Tongue (tissue), 3 donors: ENCODE measurements around the gene SCN1A. TPM values are rescaled to one million over a fixed set of nuclear protein-coding genes. Genes with fewer than 3 reads are reported as not detected.

ENCODE experiments used
- DNase-seq: peaks from one replicate; pipeline ENCODE4 v3.0.0-alpha.2; 2015
- small RNA-seq: library from RNA; depleted of rRNA; stranded (forward); fragments of <200 nt; gene quantifications from one replicate; pipeline ENCODE3, GENCODE V24; 2014; ENCODE audit warnings: low replicate concordance
- total RNA-seq: library from RNA; depleted of rRNA; stranded (reverse); fragments of >200 nt; gene quantifications from one replicate; pipeline ENCODE4 v1.2.3, GENCODE V29; 2014

The SCN1A gene
- total RNA-seq, 1 donor from 2014 or later, result 0.10 TPM

DNA sequence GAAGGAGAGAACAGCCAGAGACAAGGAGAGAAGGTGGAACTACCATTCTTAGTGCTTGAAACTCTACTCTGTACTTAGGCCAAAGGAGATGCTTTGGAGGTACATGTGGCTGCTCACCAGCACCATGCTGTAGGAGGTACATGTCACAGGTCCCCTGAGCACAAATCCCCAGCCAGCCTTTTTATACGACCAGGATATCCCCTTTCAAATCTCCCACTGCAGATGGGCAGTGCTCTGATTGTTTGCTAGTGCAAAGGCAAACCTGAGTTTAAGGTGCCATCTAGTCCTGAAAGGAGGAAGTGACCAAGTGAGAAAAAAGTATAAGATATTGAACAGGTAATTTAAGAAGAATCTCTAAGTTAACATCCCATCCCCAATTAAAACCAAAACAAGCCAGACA lies 157.2 kb downstream of the SCN1A start:
- no peak for DNase-seq

DNA sequence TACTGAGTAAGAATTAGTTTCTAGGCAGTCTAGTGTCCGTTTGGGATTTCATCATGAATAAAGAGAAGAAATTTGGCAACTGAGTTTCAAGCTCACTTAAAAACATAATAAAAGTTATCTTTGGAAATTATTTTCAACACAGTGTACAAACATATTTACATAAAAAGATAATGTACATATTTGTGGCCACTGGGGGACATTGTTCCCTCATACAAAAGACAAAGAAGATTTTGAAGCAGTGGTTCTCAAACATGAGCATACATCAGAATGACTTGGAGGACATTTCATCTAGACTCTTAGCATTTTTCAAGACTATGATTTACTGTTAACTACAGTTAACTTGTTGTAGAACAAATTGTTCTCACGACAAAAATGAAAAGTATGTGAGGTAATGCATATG lies 158.6 kb downstream of the SCN1A start:
- no peak for DNase-seq

DNA sequence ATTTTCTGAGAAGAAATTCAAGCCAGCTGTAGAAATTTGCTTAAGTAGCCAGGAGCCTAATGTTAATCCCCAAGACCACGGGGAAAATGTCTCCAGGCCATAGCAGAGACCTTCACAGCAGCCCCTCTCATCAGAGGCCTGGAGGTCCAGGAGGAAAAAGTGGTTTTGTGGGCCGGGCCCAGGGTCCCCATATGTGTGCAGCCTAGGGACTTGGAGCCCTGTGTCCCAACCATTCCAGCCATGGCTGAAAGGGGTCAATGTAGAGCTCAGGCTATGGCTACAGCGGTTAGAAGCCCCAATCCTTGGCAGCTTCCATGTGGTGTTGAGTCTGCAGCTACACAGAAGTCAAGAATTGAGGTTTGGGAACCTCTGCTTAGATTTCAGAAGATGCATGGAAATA lies 160.1 kb downstream of the SCN1A start:
- no peak for DNase-seq

DNA sequence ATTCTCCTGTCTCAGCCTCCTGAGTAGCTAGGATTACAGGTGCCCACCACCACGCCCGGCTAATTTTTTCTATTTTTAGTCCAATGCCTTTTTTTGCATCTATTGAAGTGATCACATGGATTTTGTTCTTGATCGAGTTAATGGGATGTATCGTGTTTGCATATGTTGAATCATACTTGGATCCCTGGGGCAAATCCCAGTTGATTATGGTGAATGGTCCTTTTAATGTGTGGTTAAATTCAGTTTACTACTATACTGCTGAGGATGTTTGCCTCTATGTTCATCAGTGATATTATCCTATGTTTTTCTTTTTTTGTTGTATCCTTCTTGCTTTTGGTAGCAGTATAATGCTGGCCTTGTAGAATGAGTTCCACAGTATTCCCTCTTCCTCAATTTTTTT lies 166.0 kb downstream of the SCN1A start:
- no peak for DNase-seq

DNA sequence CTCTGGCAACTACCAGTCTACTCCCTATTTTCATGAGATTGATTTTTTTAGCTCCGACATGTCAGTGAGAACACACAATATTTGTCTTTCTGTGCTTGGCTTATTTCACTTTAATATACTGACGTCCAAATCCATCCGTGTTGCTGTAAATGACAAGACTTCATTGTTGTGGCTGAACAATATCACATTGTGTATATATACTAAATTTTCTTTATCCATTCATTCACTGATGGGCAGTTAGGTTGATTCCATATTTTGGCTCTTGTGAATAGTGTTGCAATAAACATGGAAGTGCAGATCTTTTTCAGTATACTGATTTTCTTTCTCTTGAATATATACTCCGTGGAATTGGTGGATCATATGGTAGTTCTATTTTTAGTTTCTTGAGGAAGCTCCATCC lies 168.4 kb downstream of the SCN1A start:
- no peak for DNase-seq

DNA sequence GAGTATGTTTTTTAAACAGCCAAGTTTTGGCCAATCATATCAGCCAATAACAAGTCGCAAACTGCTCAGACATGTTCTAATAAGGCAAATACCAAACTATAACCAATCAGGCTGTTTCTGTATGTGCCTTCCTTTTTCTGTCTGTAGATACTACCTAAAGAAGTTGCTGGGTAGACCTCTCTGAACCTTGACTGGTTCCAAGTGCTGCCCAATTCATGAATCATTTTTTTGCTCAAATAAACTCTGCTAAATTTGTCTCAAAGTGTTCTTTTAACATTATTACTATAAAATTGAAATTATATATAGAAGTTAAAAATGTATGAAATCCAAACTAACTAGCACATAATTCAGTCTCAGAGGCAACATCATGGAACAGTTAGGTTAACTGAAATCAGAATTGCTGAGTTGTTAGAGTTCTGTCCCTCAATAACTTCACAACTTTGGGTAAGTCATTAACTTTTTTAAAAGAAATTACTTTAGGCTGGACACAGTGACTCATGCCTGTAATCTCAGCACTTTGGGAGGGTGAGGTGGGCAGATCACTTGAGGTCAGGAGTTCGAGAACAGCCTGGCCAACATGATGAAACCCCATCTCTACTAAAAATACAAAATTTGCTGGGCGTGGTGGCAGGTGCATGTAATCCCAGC lies 169.4 kb downstream of the SCN1A start:
- no peak for DNase-seq

DNA sequence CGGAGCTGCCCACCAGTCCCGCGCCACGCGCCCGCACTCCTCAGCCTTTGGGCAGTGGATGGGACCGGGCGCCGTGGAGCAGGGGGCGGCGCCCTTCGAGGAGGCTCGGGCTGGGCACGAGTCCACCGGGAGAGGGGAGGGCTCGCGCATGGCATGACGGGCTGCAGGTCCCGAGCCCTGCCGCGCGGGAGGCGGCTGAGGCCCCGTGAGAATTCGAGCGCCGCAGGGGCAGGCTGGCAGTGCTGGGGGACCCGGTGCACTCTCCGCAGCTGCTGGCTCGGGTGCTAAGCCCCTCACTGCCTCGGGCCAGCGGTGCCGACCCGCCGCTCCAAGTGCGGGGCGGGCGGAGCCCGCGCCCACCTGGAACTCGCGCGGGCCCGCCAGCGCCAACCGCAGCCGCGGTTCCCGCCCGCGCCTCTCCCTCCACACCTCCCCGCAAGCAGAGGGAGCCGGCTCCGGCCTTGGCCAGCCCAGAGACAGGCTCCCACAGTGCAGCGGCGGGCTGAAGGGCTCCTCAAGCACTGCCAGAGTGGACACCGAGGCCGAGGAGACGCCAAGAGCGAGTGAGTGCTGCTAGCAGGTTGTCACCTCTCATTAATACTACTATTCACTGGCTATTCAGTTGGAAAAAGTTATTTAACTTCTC lies 170.7 kb downstream of the SCN1A start:
- DNase-seq, result no peak

DNA sequence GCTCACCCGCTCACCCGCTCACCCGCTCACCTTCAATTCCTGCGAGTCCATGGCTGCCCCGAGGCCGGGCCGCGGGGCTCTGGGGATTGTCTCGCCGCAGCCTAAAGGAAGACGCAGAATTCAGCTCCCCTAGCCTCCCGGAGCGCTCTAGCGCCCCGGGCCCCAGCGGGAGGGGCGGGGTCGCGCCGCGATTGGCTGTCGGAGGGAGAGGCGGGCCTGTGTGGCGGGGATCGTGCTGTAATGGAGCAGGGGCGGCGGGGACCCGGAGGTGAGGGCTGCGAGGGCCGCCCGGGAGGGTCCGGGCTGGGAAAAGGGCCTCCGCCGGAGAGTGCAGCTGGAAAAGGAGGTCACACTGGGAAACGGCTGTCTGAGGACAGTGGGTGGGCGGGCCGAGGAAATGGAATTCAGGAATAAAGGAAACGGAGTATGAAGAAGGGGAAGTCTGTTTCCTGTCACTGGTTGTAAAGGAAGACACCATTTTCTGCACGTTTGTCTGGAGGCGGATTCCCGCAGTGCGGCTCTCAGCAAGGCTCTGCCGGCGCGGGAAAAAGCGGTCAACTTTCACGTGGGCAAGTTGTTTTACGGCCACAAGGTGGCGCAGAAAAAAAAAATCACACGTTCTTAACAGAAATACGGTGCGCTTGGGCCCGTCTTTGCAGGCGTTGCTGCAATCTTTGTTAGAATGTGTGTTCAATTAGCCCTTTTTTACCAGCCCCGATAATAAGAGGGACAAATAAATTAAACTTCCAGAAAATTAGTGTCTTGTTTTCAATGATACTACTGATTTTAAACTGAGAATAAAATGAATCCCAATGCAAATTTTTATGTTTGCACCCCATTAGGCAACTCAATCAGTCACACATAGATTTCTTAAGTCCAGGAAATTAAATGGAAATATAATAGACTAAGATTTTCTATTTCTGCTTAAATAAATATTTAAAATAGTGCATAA lies 173.9 kb downstream of the SCN1A start, which contains the start of gene TTC21B:
TSS of gene TTC21B (minus strand) at position 122 of the 952 bp plus-strand sequence. CDS start at position 51, 71 bp downstream.
- peak; percentile 97 for DNase-seq

DNA sequence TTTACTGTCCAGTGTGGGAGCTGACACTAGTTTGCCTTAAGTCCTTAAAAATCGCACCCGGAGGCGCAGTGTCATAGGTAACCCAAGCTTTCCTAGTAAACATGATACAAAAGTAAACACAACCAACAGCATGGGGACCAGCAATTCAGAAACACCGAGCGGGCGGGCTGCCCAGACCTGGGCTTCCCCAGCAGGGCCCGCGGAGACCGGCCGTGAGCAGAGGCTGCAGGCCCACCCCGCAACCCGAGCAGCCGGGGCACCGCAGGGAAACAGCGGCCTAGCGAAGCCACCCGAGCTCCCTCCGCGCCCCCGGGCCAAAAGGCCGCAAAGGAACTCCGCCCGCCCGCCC lies 174.5 kb downstream of the SCN1A start:
- no peak for DNase-seq

DNA sequence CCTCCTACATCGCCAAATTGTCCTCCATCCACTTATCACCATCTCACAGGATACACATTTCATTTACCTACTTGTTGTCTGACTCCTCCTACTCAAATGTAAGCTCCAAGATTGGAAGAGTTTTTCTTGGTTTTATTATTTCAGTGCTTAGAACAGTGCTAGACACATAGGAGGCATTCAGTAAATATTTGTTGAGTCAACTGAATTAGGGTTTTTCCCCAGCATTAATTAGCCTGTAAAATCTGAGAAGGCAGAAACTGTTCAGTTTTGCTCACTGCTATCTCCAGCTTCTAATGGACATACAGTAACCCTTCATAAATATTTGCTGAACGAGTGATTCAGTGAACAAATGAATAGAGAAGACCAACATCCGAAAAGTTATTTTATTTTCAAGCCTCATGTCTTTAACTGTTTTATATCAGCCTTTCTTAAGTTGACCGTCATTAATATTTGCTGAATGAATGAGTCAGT lies 175.0 kb downstream of the SCN1A start:
- peak; percentile 13 for DNase-seq

DNA sequence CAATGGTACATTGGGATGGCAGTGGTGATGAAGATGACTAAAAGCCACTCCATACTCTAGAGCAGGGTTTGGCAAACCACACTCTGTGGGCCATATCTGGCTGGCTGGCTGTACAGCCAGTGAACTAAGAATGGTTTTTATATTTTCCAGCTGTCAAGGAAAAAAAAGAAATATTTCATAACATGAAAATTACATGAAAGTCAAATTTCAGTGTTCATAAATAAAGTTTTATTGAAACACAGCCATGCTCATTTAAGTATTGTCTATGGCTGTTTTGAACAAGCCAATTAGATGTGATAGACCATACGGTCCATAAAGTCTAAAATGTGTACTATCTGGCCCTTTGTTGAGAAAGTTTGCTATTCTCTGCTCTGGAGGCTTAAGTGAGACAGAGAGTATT lies 175.7 kb downstream of the SCN1A start:
- no peak for DNase-seq

DNA sequence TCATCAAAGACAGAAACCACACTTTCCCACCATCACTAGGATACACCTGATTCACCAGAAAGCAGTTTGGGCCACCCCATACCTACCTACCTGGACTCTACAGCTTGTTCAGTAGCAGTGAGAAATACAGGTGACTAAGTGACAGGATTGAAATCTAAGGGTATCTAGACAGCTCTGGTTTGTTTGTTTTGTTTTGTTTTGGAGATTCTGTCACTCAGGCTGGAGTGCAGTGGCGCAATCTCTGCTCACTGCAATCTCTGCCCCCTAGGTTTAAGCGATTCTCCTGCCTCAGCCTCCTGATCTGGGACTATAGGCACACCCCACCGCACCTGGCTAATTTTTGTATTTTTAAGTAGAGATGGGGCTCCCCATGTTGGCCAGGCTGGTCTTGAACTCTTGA lies 177.4 kb downstream of the SCN1A start:
- no peak for DNase-seq

DNA sequence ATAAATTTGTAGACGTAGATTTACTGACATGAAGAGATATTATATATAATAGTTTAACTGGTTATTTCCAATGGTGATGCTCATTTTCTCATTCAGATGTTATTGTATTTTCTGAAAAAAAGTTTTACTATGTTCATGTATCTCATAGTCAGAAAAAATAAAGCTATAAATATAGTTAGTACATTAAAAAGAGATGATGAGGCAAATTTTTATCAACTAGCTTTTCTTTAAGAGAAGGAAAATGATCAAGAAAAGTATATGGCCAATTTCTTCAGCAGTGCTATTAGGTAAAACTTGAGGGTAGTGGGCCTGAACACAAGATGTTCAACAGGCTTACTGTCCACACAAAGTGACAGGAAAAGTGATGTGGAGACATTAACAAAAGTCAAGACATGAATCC lies 186.0 kb downstream of the SCN1A start:
- DNase-seq, result no peak

DNA sequence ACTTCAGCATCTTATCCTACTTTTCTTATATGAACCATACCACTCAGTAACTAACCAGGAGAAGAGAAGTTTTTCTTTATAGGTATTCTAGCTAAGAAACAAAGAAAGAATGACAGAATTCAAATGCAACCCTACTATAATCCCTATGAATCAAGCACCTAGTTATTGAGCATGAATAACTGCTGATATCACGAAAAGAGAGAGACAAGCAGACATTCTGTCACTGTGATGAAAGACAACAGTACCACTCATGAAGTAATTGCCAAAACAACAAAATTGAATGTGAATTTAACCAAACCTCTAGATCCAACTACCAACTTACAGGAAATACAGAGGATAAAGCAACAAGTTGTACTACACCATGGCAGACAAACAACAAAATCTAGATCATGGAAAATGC lies 189.6 kb downstream of the SCN1A start:
- no peak for DNase-seq

Small RNAs within 50 kb of the gene (small RNA-seq; reads per million reads assigned to genes)
- gene RF00019, result not detected

Other genes with a start within 250 kb of the SCN1A start
- gene TTC21B, start 174.2 kb downstream of the SCN1A start, total RNA-seq, result 62.0 TPM
- 11.1 TPM for gene SCN9A, start 247.9 kb upstream of the SCN1A start, total RNA-seq